ENCODE data around the gene IFT122.

GRCh38 chr3:129527262-129527661 lies 87.2 kb downstream of the IFT122 start:
- TF ChIP-seq CTCF (IDR thresholded peaks at IDR 0.05): no peak
- TF ChIP-seq POLR2AphosphoS5 (IDR thresholded peaks at IDR 0.05): no peak
- TF ChIP-seq POLR2A (IDR thresholded peaks at IDR 0.05): no peak
